PC-9 (cell line): ENCODE data around the gene PCSK5. TPM values are rescaled to one million over a fixed set of nuclear protein-coding genes. Genes with fewer than 3 reads are reported as not detected.

Source experiments
- BruUV-seq: library from RNA; stranded (reverse); fragments of 400-500 nt; replicated peaks from 2 replicates; lab custom pipeline; 2021; lab: Mats Ljungman, UMichigan
- CTCF ChIA-PET: fragments of 300-600 bp; sonication (Branson Sonifier 250); formaldehyde crosslinking; loops from one replicate; lab custom pipeline; 2022; ENCODE audit warnings: antibody characterized with exemption; lab: Charles Lee
- POLR2A ChIA-PET: fragments of 300-600 bp; sonication (Branson Sonifier 250); formaldehyde crosslinking; loops from one replicate; lab custom pipeline; 2022; ENCODE audit warnings: antibody characterized with exemption; ENCODE audit not compliant: unreplicated experiment; lab: Charles Lee
- DNase-seq, 2 experiments: peaks; one replicate each; pipeline versions ENCODE4 v3.0.0 to v3.0.0-alpha.2; 2015 to 2022; ENCODE audit warnings: mixed read lengths in 1 of 2
- H2AFZ ChIP-seq: fragments of 200-600 bp; sonication (generic); 2 replicates; pipeline ENCODE4 v1.8.1; 2017; ENCODE audit warnings: antibody characterized with exemption
- H3F3A ChIP-seq: fragments of 200-600 bp; sonication (generic); 2 replicates; pipeline ENCODE4 v1.8.1; 2017; ENCODE audit warnings: antibody characterized with exemption, mild to moderate bottlenecking, low read depth; ENCODE audit not compliant: insufficient read depth
- H3K27ac ChIP-seq: fragments of 200-600 bp; sonication (generic); 2 replicates; pipeline ENCODE4 v1.6.1; 2016; ENCODE audit warnings: mixed run types
- H3K27me3 ChIP-seq: fragments of 200-600 bp; sonication (generic); 2 replicates; pipeline ENCODE4 v1.6.1; 2016; ENCODE audit warnings: low read depth, mixed run types; ENCODE audit not compliant: insufficient read depth
- H3K36me3 ChIP-seq: fragments of 200-600 bp; sonication (generic); 2 replicates; pipeline ENCODE4 v1.6.1; 2016; ENCODE audit warnings: low read depth, mixed run types
- H3K4me1 ChIP-seq: fragments of 200-600 bp; sonication (generic); replicated peaks from 2 replicates; pipeline ENCODE4 v1.6.1; 2016; ENCODE audit warnings: mixed run types; ENCODE audit not compliant: insufficient read depth
- H3K4me2 ChIP-seq: fragments of 200-600 bp; sonication (generic); 2 replicates; pipeline ENCODE4 v1.6.1; 2017; ENCODE audit warnings: mixed run types
- H3K4me3 ChIP-seq: fragments of 200-600 bp; sonication (generic); 2 replicates; pipeline ENCODE4 v1.6.1; 2016; ENCODE audit warnings: mixed run types
- H3K79me2 ChIP-seq: fragments of 200-600 bp; sonication (generic); 2 replicates; pipeline ENCODE4 v1.6.1; 2017; ENCODE audit warnings: low read depth, mixed run types
- H3K9me2 ChIP-seq: fragments of 200-600 bp; sonication (generic); 2 replicates; pipeline ENCODE4 v1.8.1; 2017; ENCODE audit warnings: mild to moderate bottlenecking; ENCODE audit not compliant: insufficient read depth
- H3K9me3 ChIP-seq: fragments of 200-600 bp; sonication (generic); 2 replicates; pipeline ENCODE4 v1.8.1; 2016; ENCODE audit warnings: low read depth; ENCODE audit not compliant: insufficient read depth
- H4K20me1 ChIP-seq: fragments of 200-600 bp; sonication (generic); 2 replicates; pipeline ENCODE4 v1.8.1; 2017; ENCODE audit not compliant: insufficient read depth
- EZH2 ChIP-seq: fragments of 200-600 bp; sonication (generic); IDR thresholded peaks from 2 replicates; pipeline ENCODE4 v1.8.0; 2017; ENCODE audit warnings: antibody characterized with exemption, low read depth
- intact Hi-C: fragments of 100-400 bp; cut with micrococcal nuclease; formaldehyde crosslinking; loops from one replicate; pipeline ENCODE4 v1.10.0; 2022; ENCODE audit not compliant: unreplicated experiment
- total RNA-seq: library from RNA; stranded (reverse); gene quantifications from 2 replicates; pipeline ENCODE4 v1.2.3, GENCODE V29; 2021
- TF ChIP-seq, protein P1 (sequence below): fragments of 200-600 bp; sonication (generic); conservative IDR thresholded peaks from 2 replicates; pipeline ENCODE4 v1.6.1; 2017; ENCODE audit warnings: mixed run types, antibody characterized with exemption, mild to moderate bottlenecking, moderate library complexity

The PCSK5 gene
- total RNA-seq, 1 experiment from 2014 or later, result 8.2 TPM

DNA sequence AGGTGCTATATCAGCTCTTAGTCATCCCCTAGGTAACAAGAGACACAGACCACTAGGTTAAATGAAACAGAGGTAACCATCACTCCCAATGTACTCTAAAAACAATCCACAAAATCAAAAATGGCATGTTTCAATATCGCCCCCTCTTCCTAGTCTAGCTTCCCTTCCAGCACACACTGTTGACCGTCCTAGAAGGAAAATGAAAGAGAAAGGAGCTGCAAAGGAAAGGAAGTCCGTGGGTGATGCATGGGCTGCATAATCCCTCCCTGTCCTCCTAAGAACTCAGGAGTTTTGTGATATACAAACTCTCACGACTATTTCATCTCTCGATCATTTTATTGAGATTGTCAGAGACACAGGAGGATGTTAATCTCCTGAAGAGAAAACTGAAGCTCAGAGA lies 402.2 kb downstream of the PCSK5 start:
- no TSS peak for BruUV-seq
- H4K20me1 ChIP-seq, result no peaks in the 10 kb centered on the region
- H3K9me2 ChIP-seq, result no peaks in the 10 kb centered on the region
- H3K4me3 ChIP-seq, result no peak overlapping the region
- no peak for DNase-seq
- no peaks in the 10 kb centered on the region for H3K9me3 ChIP-seq
- TF ChIP-seq EZH2, result no peak
- TF ChIP-seq, protein P1, sequence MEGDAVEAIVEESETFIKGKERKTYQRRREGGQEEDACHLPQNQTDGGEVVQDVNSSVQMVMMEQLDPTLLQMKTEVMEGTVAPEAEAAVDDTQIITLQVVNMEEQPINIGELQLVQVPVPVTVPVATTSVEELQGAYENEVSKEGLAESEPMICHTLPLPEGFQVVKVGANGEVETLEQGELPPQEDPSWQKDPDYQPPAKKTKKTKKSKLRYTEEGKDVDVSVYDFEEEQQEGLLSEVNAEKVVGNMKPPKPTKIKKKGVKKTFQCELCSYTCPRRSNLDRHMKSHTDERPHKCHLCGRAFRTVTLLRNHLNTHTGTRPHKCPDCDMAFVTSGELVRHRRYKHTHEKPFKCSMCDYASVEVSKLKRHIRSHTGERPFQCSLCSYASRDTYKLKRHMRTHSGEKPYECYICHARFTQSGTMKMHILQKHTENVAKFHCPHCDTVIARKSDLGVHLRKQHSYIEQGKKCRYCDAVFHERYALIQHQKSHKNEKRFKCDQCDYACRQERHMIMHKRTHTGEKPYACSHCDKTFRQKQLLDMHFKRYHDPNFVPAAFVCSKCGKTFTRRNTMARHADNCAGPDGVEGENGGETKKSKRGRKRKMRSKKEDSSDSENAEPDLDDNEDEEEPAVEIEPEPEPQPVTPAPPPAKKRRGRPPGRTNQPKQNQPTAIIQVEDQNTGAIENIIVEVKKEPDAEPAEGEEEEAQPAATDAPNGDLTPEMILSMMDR, result no peak
- H3K27me3 ChIP-seq, result no peaks in the 10 kb centered on the region
- CTCF ChIA-PET, result interaction anchor here (0.6 kb wide), 1 partner anchor 20 kb away, joined by 9 read pairs; no protein-coding TSS in a partner anchor
- H3K79me2 ChIP-seq, result no peaks in the 10 kb centered on the region
- no peaks in the 10 kb centered on the region for H3K36me3 ChIP-seq
- no peak overlapping the region for H3K4me2 ChIP-seq
- no peaks in the 10 kb centered on the region for H3F3A ChIP-seq
- no peak overlapping the region for H2AFZ ChIP-seq
- POLR2A ChIA-PET, result interaction anchor here (0.5 kb wide), 1 partner anchor 1460 kb away, joined by 3 read pairs; no protein-coding TSS in a partner anchor
- intact Hi-C loops, result loop anchor here (10.0 kb wide), 1 partner anchor 568 kb away; no protein-coding TSS in a partner anchor
- no peaks in the 10 kb centered on the region for H3K4me1 ChIP-seq
- H3K27ac ChIP-seq, result no peak overlapping the region

DNA sequence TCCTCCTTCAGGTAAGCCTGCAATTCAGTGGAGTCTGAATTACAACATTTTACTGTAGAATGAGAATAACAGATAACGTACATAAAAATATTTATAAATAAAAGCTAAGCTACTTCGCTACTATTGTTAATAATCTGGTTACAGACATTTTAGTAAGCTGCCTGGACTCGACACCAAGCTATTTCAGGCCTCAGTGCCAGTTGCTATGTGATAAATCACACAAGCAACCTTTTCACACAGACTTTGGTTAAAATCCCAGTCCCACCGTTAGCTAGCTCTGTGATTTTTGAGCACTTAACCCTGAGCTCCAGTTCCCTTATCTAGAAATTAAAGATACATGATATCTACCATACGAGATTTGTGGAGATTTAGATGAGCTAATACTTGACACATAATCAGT lies 403.8 kb downstream of the PCSK5 start:
- intact Hi-C loops, result loop anchor here (10.0 kb wide), 1 partner anchor 570 kb away; no protein-coding TSS in a partner anchor
- DNase-seq, result no peak
- Histone ChIP-seq H3K4me1 (no peaks in the 10 kb centered on the region), H3K9me2 (no peaks in the 10 kb centered on the region), H3F3A (no peaks in the 10 kb centered on the region), H3K79me2 (no peaks in the 10 kb centered on the region), H3K4me3 (no peak overlapping the region), H3K4me2 (no peak overlapping the region), H3K27me3 (no peaks in the 10 kb centered on the region), H4K20me1 (no peaks in the 10 kb centered on the region), H2AFZ (no peak overlapping the region), H3K36me3 (no peaks in the 10 kb centered on the region), H3K9me3 (no peaks in the 10 kb centered on the region), H3K27ac (no peak overlapping the region)
- no TSS peak for BruUV-seq
- POLR2A ChIA-PET, result no interaction called here
- TF ChIP-seq, protein P1, result no peak
- no peak for TF ChIP-seq EZH2
- CTCF ChIA-PET, result interaction anchor here (0.5 to 0.7 kb wide), 2 partner anchors 8 to 621 kb away, joined by 3 read pairs; no protein-coding TSS in a partner anchor

DNA sequence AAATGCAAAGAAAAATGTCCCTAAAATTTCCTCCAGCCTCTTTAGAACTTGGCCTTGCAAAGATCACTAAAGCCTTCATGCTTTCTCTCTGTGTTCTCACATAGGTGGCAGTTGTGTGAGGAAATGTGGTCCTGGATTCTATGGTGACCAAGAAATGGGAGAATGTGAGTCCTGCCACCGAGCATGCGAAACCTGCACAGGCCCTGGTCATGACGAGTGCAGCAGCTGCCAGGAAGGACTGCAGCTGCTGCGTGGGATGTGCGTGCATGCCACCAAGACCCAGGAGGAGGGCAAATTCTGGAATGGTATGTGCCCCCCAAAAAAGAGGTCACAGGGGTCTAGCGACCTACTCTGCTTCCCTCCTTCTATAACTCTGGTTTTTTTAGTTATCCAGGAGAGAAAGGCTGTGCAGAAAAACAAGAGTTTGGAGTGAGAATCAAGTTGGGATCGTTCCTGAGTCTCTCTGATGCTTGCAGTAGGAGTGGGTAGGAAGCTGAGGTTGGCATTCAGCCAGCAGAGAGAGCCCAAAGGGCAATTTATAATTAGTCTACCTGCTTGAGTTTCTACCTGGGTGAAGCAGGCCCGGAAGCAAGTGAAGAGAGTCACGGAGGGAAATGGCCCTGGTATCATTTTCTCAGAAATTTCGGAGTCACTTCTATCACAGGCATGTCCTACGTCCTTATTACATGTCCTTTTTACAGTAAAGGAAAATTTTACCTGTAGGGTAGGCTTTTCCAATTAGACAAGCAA lies 406.3 kb downstream of the PCSK5 start:
- no peak for TF ChIP-seq EZH2
- TF ChIP-seq, protein P1, result no peak
- H3F3A ChIP-seq, result no peaks in the 10 kb centered on the region
- ChIA-PET POLR2A (no interaction called here), CTCF (no interaction called here)
- no peaks in the 10 kb centered on the region for H3K79me2 ChIP-seq
- no peaks in the 10 kb centered on the region for H3K9me2 ChIP-seq
- DNase-seq, result no peak
- H3K36me3 ChIP-seq, result no peaks in the 10 kb centered on the region
- H3K4me1 ChIP-seq, result no peaks in the 10 kb centered on the region
- no peaks in the 10 kb centered on the region for H4K20me1 ChIP-seq
- BruUV-seq, result no TSS peak
- no peak overlapping the region for H3K27ac ChIP-seq
- no peak overlapping the region for H2AFZ ChIP-seq
- intact Hi-C loops, result loop anchor here (5.0 to 10.0 kb wide), 4 partner anchors 79 to 572 kb away; no protein-coding TSS in a partner anchor
- H3K9me3 ChIP-seq, result no peaks in the 10 kb centered on the region
- H3K4me2 ChIP-seq, result no peak overlapping the region
- H3K4me3 ChIP-seq, result no peak overlapping the region
- H3K27me3 ChIP-seq, result no peaks in the 10 kb centered on the region
